GM12878 (cell line): ENCODE data around the gene COMMD3.

Experiments used
- LARP7 ChIP-seq: fragments of 450-650 bp; IDR thresholded peaks from 2 replicates; pipeline ENCODE4 v1.6.1; 2017; ENCODE audit warnings: mild to moderate bottlenecking
- POLR2AphosphoS5 ChIP-seq: IDR thresholded peaks from 2 replicates; pipeline ENCODE4 v1.6.1; 2011; ENCODE audit warnings: mild to moderate bottlenecking, low read length, inconsistent platforms
- TF ChIP-seq, protein P1 (sequence below), 3 experiments: IDR thresholded peaks in 2 of 3; conservative IDR thresholded peaks in 1 of 3; 2 replicates each; pipeline ENCODE4 v1.5.1; 2011; ENCODE audit warnings: low read depth in 3 of 3, low read length in 3 of 3, mild to moderate bottlenecking in 3 of 3, control low read depth in 2 of 3, moderate library complexity in 2 of 3, inconsistent platforms in 1 of 3, mixed read lengths in 1 of 3; ENCODE audit not compliant: control insufficient read depth in 2 of 3, insufficient read depth in 1 of 3; ENCODE audit errors: extremely low read depth in 1 of 3

DNA sequence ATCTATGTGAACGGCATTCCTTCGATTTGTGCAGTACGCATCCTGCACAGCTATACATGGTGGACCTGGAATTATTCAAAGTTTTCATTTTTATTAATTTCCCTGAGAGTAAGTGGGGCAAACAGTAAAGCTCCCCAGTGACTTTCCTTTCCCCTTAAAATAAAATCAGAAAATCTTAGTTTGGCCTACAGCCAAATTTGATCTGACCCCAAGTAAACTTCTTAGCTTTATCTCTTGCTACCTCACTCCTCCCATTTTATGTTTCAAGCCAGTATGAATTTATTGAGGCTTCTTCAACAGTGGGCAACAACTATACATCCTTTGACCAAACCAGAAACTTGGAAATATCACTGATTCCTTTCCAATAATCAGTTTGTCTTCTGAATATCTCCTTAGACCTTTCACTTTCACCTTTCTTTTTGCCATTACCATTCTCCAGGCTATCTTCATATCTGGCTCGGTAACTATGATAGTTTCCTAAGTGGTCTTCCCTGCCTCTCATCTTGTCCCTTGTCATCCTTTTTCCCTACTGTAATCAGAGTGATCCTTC, 40.2 kb downstream of the COMMD3 start:
- TF ChIP-seq, protein P1, sequence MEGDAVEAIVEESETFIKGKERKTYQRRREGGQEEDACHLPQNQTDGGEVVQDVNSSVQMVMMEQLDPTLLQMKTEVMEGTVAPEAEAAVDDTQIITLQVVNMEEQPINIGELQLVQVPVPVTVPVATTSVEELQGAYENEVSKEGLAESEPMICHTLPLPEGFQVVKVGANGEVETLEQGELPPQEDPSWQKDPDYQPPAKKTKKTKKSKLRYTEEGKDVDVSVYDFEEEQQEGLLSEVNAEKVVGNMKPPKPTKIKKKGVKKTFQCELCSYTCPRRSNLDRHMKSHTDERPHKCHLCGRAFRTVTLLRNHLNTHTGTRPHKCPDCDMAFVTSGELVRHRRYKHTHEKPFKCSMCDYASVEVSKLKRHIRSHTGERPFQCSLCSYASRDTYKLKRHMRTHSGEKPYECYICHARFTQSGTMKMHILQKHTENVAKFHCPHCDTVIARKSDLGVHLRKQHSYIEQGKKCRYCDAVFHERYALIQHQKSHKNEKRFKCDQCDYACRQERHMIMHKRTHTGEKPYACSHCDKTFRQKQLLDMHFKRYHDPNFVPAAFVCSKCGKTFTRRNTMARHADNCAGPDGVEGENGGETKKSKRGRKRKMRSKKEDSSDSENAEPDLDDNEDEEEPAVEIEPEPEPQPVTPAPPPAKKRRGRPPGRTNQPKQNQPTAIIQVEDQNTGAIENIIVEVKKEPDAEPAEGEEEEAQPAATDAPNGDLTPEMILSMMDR (IDR thresholded peaks at IDR 0.05 in 2 of 3, conservative IDR thresholded peaks at IDR 0.05 in 1 of 3; ENCODE audit: control insufficient read depth in 2 of 3, extremely low read depth in 1 of 3, insufficient read depth in 1 of 3, low read depth in 3 of 3, low read length in 3 of 3) = no peak
- no peak for TF ChIP-seq LARP7
- TF ChIP-seq POLR2AphosphoS5 = no peak
